ENCODE results near the gene CUBN.

The CUBN gene

DNA sequence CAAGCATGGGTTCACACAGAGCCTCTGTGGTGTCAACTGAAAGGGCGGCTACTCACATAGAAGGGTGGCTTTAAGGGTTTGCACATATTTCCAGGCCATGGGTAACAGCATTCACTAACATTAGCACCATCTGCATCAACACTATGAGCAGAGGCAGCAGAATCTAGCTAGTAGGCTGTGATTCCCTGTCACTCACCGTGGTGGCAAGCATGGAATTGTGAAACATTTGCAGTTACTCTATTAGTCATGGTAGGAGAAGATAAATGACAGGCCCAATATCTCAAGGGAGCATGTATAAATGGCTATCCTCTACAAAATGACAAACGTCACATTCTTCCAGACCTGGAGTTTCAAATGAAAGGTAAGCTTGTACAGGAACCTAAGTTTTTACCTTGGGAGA is 32.2 kb upstream of the CUBN start:
- H3K79me2 ChIP-seq (ENCODE audit: control insufficient read depth, insufficient read depth, low read length, unreplicated experiment): no peaks in the 10 kb centered on the region
- H3K36me3 ChIP-seq (ENCODE audit: insufficient read depth, low read length): no peaks in the 10 kb centered on the region
- peaks cover 2% of the 10 kb centered on the region for H3K4me1 ChIP-seq (ENCODE audit: control insufficient read depth, insufficient read depth, low read length, unreplicated experiment)
- no peaks in the 10 kb centered on the region for H3K27me3 ChIP-seq (ENCODE audit: insufficient read depth, low read length)
- no peak overlapping the region for H3K27ac ChIP-seq (ENCODE audit: low read depth, low read length)
- H2AFZ ChIP-seq (ENCODE audit: low read length, unreplicated experiment): no peak overlapping the region
- H3K4me3 ChIP-seq (ENCODE audit: low read depth, low read length): no peak overlapping the region

DNA sequence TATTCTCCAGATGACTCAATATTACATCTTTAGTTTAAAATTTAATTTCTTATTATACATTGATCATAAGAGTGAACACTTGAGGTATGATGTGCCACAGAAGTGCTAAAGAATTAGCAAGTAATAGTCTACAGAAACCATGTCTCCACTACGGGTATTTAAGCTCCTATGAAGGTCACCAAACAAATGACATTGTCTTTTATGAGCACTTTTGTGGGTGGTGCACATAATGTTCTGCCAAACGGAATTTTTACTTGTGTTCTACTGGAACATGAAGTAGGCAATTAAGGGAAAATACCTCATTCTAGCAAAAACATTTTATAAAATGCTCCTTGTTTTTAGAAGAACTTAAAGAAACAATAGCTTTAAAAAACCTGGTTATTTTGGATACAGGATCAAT is 27.4 kb upstream of the CUBN start:
- Histone ChIP-seq H3K36me3 (ENCODE audit: insufficient read depth, low read length) (no peaks in the 10 kb centered on the region), H3K27me3 (ENCODE audit: insufficient read depth, low read length) (no peaks in the 10 kb centered on the region), H3K27ac (ENCODE audit: low read depth, low read length) (no peak overlapping the region), H3K79me2 (ENCODE audit: control insufficient read depth, insufficient read depth, low read length, unreplicated experiment) (no peaks in the 10 kb centered on the region), H2AFZ (ENCODE audit: low read length, unreplicated experiment) (no peak overlapping the region), H3K4me1 (ENCODE audit: control insufficient read depth, insufficient read depth, low read length, unreplicated experiment) (peaks cover 2% of the 10 kb centered on the region), H3K4me3 (ENCODE audit: low read depth, low read length) (no peak overlapping the region)

DNA sequence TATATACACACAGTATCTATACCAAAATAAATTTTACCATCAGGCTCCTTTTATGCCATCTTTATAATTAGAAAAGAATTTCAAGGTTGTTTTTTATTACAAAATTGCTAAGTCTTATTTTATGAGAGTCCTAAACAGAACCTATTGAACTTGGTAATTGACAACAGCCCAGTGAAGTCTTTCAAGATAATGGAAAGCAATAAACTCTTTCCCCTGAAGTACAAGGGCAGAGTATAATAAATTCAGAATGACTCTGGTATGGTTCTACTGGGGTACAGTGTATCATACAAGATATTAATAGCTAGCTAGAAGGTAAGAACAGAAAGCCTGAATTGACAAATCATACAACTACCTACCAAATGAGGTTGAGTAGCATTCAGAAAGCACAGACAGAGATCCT is 26.2 kb upstream of the CUBN start:
- no peak overlapping the region for H3K27ac ChIP-seq (ENCODE audit: low read depth, low read length)
- H3K4me1 ChIP-seq (ENCODE audit: control insufficient read depth, insufficient read depth, low read length, unreplicated experiment): no peaks in the 10 kb centered on the region
- no peak overlapping the region for H3K4me3 ChIP-seq (ENCODE audit: low read depth, low read length)
- no peak overlapping the region for H2AFZ ChIP-seq (ENCODE audit: low read length, unreplicated experiment)
- no peaks in the 10 kb centered on the region for H3K79me2 ChIP-seq (ENCODE audit: control insufficient read depth, insufficient read depth, low read length, unreplicated experiment)
- no peaks in the 10 kb centered on the region for H3K36me3 ChIP-seq (ENCODE audit: insufficient read depth, low read length)
- H3K27me3 ChIP-seq (ENCODE audit: insufficient read depth, low read length): no peaks in the 10 kb centered on the region

DNA sequence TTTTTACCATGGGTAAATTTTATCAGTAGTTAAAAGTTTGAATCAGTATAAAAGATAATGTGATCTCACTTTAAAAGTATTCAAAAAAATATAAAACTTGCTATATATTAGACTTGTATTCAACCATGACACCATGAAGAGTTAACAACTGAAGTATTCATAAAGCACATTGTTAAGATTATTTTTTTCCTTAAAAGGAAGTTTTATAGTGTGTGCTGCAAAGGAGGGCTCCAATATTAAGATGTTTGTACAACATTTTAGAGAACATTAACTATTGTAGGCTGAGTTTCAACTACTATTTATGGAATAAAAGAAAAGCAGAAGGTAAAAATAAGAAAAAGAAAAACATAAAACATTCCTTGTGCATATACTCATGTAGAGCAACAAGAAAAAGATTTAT is 24.5 kb upstream of the CUBN start:
- Histone ChIP-seq H3K27me3 (ENCODE audit: insufficient read depth, low read length) (no peaks in the 10 kb centered on the region), H3K4me1 (ENCODE audit: control insufficient read depth, insufficient read depth, low read length, unreplicated experiment) (no peaks in the 10 kb centered on the region), H3K79me2 (ENCODE audit: control insufficient read depth, insufficient read depth, low read length, unreplicated experiment) (no peaks in the 10 kb centered on the region), H3K36me3 (ENCODE audit: insufficient read depth, low read length) (no peaks in the 10 kb centered on the region), H3K27ac (ENCODE audit: low read depth, low read length) (no peak overlapping the region), H2AFZ (ENCODE audit: low read length, unreplicated experiment) (no peak overlapping the region), H3K4me3 (ENCODE audit: low read depth, low read length) (no peak overlapping the region)

DNA sequence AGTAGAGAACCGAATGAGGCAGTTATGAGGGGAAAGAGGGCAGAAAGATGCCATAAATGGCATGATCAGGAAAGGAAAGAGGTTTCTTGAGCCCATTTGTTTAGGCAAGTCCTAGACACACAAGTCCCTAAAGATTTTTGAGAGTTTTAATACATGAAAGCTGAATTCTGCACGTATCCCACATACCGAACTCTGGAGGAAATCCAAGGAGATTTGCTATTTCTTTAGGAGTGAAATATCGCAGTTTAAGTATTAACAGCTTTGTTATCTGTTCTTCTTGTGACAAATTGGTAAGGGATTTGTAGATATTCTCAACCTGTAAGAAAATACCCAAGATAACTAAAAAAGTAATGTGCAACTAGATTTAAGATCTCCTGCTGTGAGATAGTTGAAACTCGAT is 23.7 kb upstream of the CUBN start:
- Histone ChIP-seq H3K79me2 (ENCODE audit: control insufficient read depth, insufficient read depth, low read length, unreplicated experiment) (no peaks in the 10 kb centered on the region), H2AFZ (ENCODE audit: low read length, unreplicated experiment) (no peak overlapping the region), H3K4me3 (ENCODE audit: low read depth, low read length) (no peak overlapping the region), H3K27me3 (ENCODE audit: insufficient read depth, low read length) (no peaks in the 10 kb centered on the region), H3K27ac (ENCODE audit: low read depth, low read length) (no peak overlapping the region), H3K4me1 (ENCODE audit: control insufficient read depth, insufficient read depth, low read length, unreplicated experiment) (no peaks in the 10 kb centered on the region), H3K36me3 (ENCODE audit: insufficient read depth, low read length) (no peaks in the 10 kb centered on the region)

DNA sequence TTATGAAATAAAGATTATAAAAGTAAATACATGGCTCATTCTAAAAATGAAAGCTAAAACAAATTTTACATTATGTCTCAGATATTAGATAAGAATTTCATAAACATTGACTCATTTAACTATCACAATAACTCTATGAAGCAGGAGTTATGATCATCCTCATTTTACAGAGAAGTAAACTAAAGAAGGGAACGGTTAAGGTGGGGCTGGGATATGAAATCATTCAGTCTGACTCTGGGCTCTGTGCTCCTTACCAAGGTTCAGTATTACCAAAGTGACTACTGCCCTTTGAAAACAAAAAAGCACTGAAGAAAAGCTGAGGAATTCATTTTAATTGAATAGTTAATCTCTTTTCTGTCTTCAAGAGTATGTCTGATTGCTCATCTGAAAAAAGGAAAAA is 22.1 kb upstream of the CUBN start:
- Histone ChIP-seq H3K36me3 (ENCODE audit: insufficient read depth, low read length) (no peaks in the 10 kb centered on the region), H3K4me1 (ENCODE audit: control insufficient read depth, insufficient read depth, low read length, unreplicated experiment) (no peaks in the 10 kb centered on the region), H3K27me3 (ENCODE audit: insufficient read depth, low read length) (no peaks in the 10 kb centered on the region), H3K4me3 (ENCODE audit: low read depth, low read length) (no peak overlapping the region), H3K79me2 (ENCODE audit: control insufficient read depth, insufficient read depth, low read length, unreplicated experiment) (no peaks in the 10 kb centered on the region), H3K27ac (ENCODE audit: low read depth, low read length) (no peak overlapping the region), H2AFZ (ENCODE audit: low read length, unreplicated experiment) (no peak overlapping the region)

DNA sequence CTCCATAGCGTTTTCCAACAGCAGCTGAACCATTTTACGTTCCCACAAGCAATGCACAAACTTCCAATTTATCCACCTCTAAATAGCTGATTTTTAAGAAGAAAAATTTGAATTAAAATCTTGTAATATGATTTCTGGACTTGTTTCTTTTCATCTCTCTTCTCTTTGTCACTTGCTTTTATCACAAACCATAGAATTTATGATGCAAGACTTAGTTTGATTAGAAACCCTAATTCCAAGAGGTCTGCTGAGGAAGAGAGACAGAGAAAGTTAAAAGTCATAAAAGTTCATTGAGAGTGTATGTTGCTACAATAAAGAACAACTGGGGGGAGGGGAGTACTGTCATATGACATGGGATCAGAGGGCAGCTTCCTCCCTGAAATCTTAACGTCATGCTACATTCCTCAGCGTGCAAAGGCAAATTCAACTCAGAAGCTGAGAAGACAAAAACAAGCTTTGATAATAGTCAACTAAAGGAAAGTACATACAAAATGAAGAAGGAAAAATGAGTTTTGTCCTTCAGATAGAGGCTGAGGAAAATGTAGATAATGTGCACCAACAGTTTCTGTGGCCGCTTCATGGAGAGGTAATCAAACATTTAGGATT is 18.4 kb upstream of the CUBN start:
- no peak overlapping the region for H3K27ac ChIP-seq (ENCODE audit: low read depth, low read length)
- H3K27me3 ChIP-seq (ENCODE audit: insufficient read depth, low read length): no peaks in the 10 kb centered on the region
- no peak overlapping the region for H2AFZ ChIP-seq (ENCODE audit: low read length, unreplicated experiment)
- H3K36me3 ChIP-seq (ENCODE audit: insufficient read depth, low read length): no peaks in the 10 kb centered on the region
- H3K79me2 ChIP-seq (ENCODE audit: control insufficient read depth, insufficient read depth, low read length, unreplicated experiment): no peaks in the 10 kb centered on the region
- no peaks in the 10 kb centered on the region for H3K4me1 ChIP-seq (ENCODE audit: control insufficient read depth, insufficient read depth, low read length, unreplicated experiment)
- H3K4me3 ChIP-seq (ENCODE audit: low read depth, low read length): no peak overlapping the region

DNA sequence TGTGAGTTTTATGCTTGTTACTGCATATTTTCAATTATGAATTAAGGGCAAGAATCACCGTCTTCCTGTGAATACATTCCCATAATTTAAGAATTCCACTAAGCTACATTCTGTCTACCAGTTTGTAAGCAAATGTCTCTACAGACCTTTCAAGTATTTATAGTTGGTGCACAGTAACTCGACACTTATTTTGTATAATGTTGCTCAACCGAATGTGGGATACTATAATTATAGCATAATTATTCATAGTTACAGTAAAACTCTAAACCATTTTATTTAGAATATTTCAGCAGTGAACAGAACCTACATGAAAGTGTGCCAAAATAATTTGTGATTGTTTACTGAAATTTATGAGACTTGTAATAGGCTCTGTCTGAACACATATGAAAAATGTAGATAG is 17.3 kb upstream of the CUBN start:
- H3K27me3 ChIP-seq (ENCODE audit: insufficient read depth, low read length): no peaks in the 10 kb centered on the region
- H3K79me2 ChIP-seq (ENCODE audit: control insufficient read depth, insufficient read depth, low read length, unreplicated experiment): no peaks in the 10 kb centered on the region
- no peak overlapping the region for H3K27ac ChIP-seq (ENCODE audit: low read depth, low read length)
- no peak overlapping the region for H3K4me3 ChIP-seq (ENCODE audit: low read depth, low read length)
- H3K4me1 ChIP-seq (ENCODE audit: control insufficient read depth, insufficient read depth, low read length, unreplicated experiment): no peaks in the 10 kb centered on the region
- no peak overlapping the region for H2AFZ ChIP-seq (ENCODE audit: low read length, unreplicated experiment)
- H3K36me3 ChIP-seq (ENCODE audit: insufficient read depth, low read length): no peaks in the 10 kb centered on the region

DNA sequence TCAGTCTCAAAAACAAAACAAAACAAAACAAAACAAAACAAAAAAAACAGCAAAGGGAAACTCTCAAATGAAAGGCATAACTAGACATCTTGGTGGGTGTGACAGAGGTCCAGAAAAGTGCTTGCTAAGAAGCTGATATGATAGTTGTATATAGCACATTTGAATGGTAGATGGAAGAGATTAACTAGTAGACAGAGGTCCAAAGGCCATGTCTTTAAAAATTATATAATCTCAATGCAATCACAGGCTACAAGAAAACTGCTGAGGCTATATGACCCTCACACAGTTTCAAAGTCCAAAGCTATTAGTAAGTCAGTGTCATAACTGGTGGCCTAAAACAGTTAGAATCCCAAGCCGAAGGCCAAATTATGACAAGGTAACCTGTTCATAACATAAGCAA is 15.6 kb upstream of the CUBN start:
- no peak overlapping the region for H3K27ac ChIP-seq (ENCODE audit: low read depth, low read length)
- no peaks in the 10 kb centered on the region for H3K27me3 ChIP-seq (ENCODE audit: insufficient read depth, low read length)
- H3K4me3 ChIP-seq (ENCODE audit: low read depth, low read length): no peak overlapping the region
- no peak overlapping the region for H2AFZ ChIP-seq (ENCODE audit: low read length, unreplicated experiment)
- H3K79me2 ChIP-seq (ENCODE audit: control insufficient read depth, insufficient read depth, low read length, unreplicated experiment): no peaks in the 10 kb centered on the region
- H3K4me1 ChIP-seq (ENCODE audit: control insufficient read depth, insufficient read depth, low read length, unreplicated experiment): no peaks in the 10 kb centered on the region
- H3K36me3 ChIP-seq (ENCODE audit: insufficient read depth, low read length): no peaks in the 10 kb centered on the region

DNA sequence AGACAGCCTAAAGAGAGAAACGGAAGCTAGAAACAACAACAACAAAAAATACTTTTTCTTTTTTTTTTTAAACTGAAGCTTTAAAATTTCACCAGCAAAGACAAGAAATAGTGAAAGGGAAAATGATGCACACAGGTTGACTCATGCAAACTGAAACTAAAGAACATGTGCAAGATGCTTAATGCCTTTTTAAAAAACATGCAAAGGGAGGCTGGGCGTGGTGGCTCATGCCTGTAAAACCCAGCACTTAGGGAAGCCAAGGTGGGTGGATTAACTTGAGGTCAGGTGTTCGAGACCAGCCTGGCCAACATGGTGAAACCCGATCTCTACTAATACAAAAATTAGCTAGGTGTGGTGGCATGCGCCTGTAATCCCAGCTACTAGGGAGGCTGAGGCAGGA is 15.1 kb upstream of the CUBN start:
- Histone ChIP-seq H3K79me2 (ENCODE audit: control insufficient read depth, insufficient read depth, low read length, unreplicated experiment) (no peaks in the 10 kb centered on the region), H3K4me1 (ENCODE audit: control insufficient read depth, insufficient read depth, low read length, unreplicated experiment) (no peaks in the 10 kb centered on the region), H2AFZ (ENCODE audit: low read length, unreplicated experiment) (no peak overlapping the region), H3K36me3 (ENCODE audit: insufficient read depth, low read length) (no peaks in the 10 kb centered on the region), H3K27me3 (ENCODE audit: insufficient read depth, low read length) (no peaks in the 10 kb centered on the region), H3K27ac (ENCODE audit: low read depth, low read length) (no peak overlapping the region; the same call in 1 of the 2 replicates), H3K4me3 (ENCODE audit: low read depth, low read length) (no peak overlapping the region)

DNA sequence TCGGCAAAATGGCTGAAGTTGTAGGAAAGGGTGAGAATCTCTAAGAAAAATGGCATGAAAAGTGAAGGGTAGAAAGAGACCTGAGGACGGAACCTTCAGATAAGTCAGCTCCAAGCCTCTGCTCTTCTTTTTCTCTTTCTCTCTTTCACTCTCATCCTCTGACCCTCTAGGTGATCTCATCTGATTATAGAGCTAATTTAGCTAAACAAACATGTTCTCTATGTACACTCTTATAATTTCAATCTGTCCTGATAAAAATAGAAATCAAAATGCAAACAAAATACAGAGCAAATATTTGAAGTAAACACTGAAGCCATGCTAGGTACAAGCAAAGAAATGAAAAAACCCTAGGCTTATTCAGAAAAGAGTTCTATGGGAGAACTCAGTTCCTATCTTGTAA is 14.4 kb upstream of the CUBN start:
- H3K27ac ChIP-seq (ENCODE audit: low read depth, low read length): no peak overlapping the region
- no peak overlapping the region for H2AFZ ChIP-seq (ENCODE audit: low read length, unreplicated experiment)
- H3K4me3 ChIP-seq (ENCODE audit: low read depth, low read length): no peak overlapping the region
- no peaks in the 10 kb centered on the region for H3K79me2 ChIP-seq (ENCODE audit: control insufficient read depth, insufficient read depth, low read length, unreplicated experiment)
- no peaks in the 10 kb centered on the region for H3K4me1 ChIP-seq (ENCODE audit: control insufficient read depth, insufficient read depth, low read length, unreplicated experiment)
- no peaks in the 10 kb centered on the region for H3K36me3 ChIP-seq (ENCODE audit: insufficient read depth, low read length)
- no peaks in the 10 kb centered on the region for H3K27me3 ChIP-seq (ENCODE audit: insufficient read depth, low read length)

All from ACC112 (cell line).